Spleen (tissue), 11 donors: ENCODE results near the gene SMARCA5. TPM values are rescaled to one million over a fixed set of nuclear protein-coding genes. Genes with fewer than 3 reads are reported as not detected.

Source experiments
- DNase-seq: peaks from one replicate; pipeline ENCODE4 v3.0.0-alpha.2; 2020
- H3K27ac ChIP-seq, 8 donors: fragments of 200-600 bp; sonication (generic) in 7 of 8; 1 replicate in 4 of 8; 2 replicates in 4 of 8; pipeline versions ENCODE4 v1.5.0 to v1.8.0; 2016 to 2021; ENCODE audit warnings: inconsistent platforms in 4 of 8, mild to moderate bottlenecking in 4 of 8, moderate library complexity in 1 of 8
- H3K27me3 ChIP-seq, 7 donors: fragments of 200-600 bp; sonication (generic) in 6 of 7; replicated peaks in 1 of 7; 1 replicate in 4 of 7; 2 replicates in 3 of 7; pipeline versions ENCODE4 v1.5.0 to v1.8.0; 2016 to 2021; ENCODE audit warnings: inconsistent platforms in 3 of 7, mild to moderate bottlenecking in 1 of 7
- H3K36me3 ChIP-seq, 6 donors: fragments of 200-600 bp; sonication (generic) in 5 of 6; 1 replicate in 4 of 6; 2 replicates in 2 of 6; pipeline versions ENCODE4 v1.5.0 to v1.8.0; 2016 to 2021; ENCODE audit warnings: inconsistent platforms in 2 of 6
- H3K4me1 ChIP-seq, 6 donors: fragments of 200-600 bp; sonication (generic) in 5 of 6; 1 replicate in 3 of 6; 2 replicates in 3 of 6; pipeline versions ENCODE4 v1.5.0 to v1.8.0; 2016 to 2021; ENCODE audit warnings: inconsistent platforms in 3 of 6
- H3K4me3 ChIP-seq, 8 donors: fragments of 200-600 bp; sonication (generic) in 7 of 8; 1 replicate in 4 of 8; 2 replicates in 4 of 8; pipeline versions ENCODE4 v1.5.0 to v1.8.0; 2016 to 2021; ENCODE audit warnings: inconsistent platforms in 4 of 8, mild to moderate bottlenecking in 4 of 8, moderate library complexity in 2 of 8
- H3K9me3 ChIP-seq, 8 donors: fragments of 200-600 bp; sonication (generic) in 7 of 8; 1 replicate in 4 of 8; 2 replicates in 4 of 8; pipeline versions ENCODE4 v1.5.0 to v1.8.0; 2016 to 2021; ENCODE audit warnings: inconsistent platforms in 4 of 8
- CTCF ChIP-seq, 11 experiments: fragments of 200-600 bp in 7 of 11; fragments of 450-650 bp in 4 of 11; sonication (generic) in 4 of 11; IDR thresholded peaks in 8 of 11; conservative IDR thresholded peaks in 3 of 11; 1 replicate in 7 of 11; 2 replicates in 4 of 11; pipeline versions ENCODE4 v1.4.0 to v1.8.0; 2016 to 2021; ENCODE audit warnings: antibody characterized with exemption in 11 of 11, inconsistent platforms in 4 of 11, mild to moderate bottlenecking in 1 of 11
- POLR2A ChIP-seq, 3 donors: fragments of 450-650 bp; IDR thresholded peaks; one replicate each; pipeline ENCODE4 v1.5.1; 2017; ENCODE audit warnings: antibody characterized with exemption in 3 of 3, mild to moderate bottlenecking in 1 of 3
- POLR2AphosphoS5 ChIP-seq, 3 donors: sonication (generic); formaldehyde crosslinking; IDR thresholded peaks; one replicate each; pipeline ENCODE4 v1.5.1; 2017; ENCODE audit warnings: antibody characterized with exemption in 3 of 3
- WGBS, 5 donors: extraction: QIAGEN DNeasy Blood & Tissue Kit in 3 of 5; methylation state at CpG; one replicate each; pipeline versions ENCODE4 v1.1.5 to v1.1.7; 2013 to 2018; 5-methylcytosine and 5-hydroxymethylcytosine counted together
- intact Hi-C: fragments of 100-400 bp; cut with DNase I; formaldehyde crosslinking; loops from one replicate; pipeline ENCODE4 v1.15.0; 2023; ENCODE audit warnings: low total_unique reads
- polyA plus RNA-seq, 3 donors: library from polyadenylated mRNA; stranded (reverse); fragments of 200-250 nt; gene quantifications; one replicate each; pipeline ENCODE4 v1.2.1, GENCODE V29; 2013
- total RNA-seq, 7 donors: library from RNA; depleted of rRNA in 3 of 7; stranded (reverse); fragments of >200 nt in 3 of 7; fragmentation: NEBNext Ultra II Directional in 4 of 7; extraction: Animal tissue kit (Norgen Biotek cat#: 25700) in 4 of 7; gene quantifications; one replicate each; pipeline versions ENCODE4 v1.1.0 to v1.2.1, GENCODE V29; 2016 to 2021
- donor health status: healthy with polysubstance abuse.
- donor health status: DM: no; HTN: no; CAD: no; lungs with moderate emphysema.
- donor health status: DM: no; HTN: no; CAD: no.
- donor health status: Bipolar disorder and iron deficiency.
- donor health status: healthy.
- donor health status: DM: no; HTN: no; CAD: no.
- donor health status: DM: yes; HTN: yes; CAD: no.

The SMARCA5 gene
- total and polyA plus RNA-seq, 10 donors: 10.6 to 47.7 (median 42.6) TPM

GRCh38 chr4:143554728-143555597 lies 41.5 kb downstream of the SMARCA5 start:
- intact Hi-C loops: no loop called here
- no peaks in the 10 kb centered on the region for H3K27me3 ChIP-seq
- no peak overlapping the region for H3K27ac ChIP-seq
- no peak overlapping the region for H3K4me3 ChIP-seq
- H3K9me3 ChIP-seq: no peaks in the 10 kb centered on the region
- peaks cover 0 to 19% (median 12%) of the 10 kb centered on the region in 6 donors for H3K4me1 ChIP-seq
- H3K36me3 ChIP-seq: peaks cover 0 to 61% (median 42%) of the 10 kb centered on the region in 6 donors
- 59 to 65% (median 64%) methylated on average over 4 of the region's 4 CpGs for WGBS, 5 donors
- TF ChIP-seq POLR2A (IDR thresholded peaks at IDR 0.05) (no peak), CTCF (IDR thresholded peaks at IDR 0.05 in 8 of 11, conservative IDR thresholded peaks at IDR 0.05 in 3 of 11) (no peak)
- DNase-seq: no peak

GRCh38 chr4:143555676-143556075 lies 42.2 kb downstream of the SMARCA5 start:
- TF ChIP-seq POLR2AphosphoS5 (IDR thresholded peaks at IDR 0.05): no peak
- TF ChIP-seq POLR2A (IDR thresholded peaks at IDR 0.05): no peak
- no peak for TF ChIP-seq CTCF (IDR thresholded peaks at IDR 0.05 in 8 of 11, conservative IDR thresholded peaks at IDR 0.05 in 3 of 11)
- Histone ChIP-seq H3K4me3 (no peak overlapping the region), H3K36me3 (peaks cover 0 to 54% (median 37%) of the 10 kb centered on the region in 6 donors), H3K9me3 (no peaks in the 10 kb centered on the region), H3K27ac (no peak overlapping the region), H3K27me3 (no peaks in the 10 kb centered on the region), H3K4me1 (peaks cover 0 to 23% (median 13%) of the 10 kb centered on the region in 6 donors)
- DNase-seq: no peak
- 90 to 99% (median 93%) methylated on average over 5 of the region's 5 CpGs for WGBS, 5 donors
- intact Hi-C loops: no loop called here

GRCh38 chr4:143558286-143558685 lies 44.8 kb downstream of the SMARCA5 start:
- Histone ChIP-seq H3K4me1 (peaks cover 0 to 23% (median 13%) of the 10 kb centered on the region in 6 donors), H3K9me3 (no peaks in the 10 kb centered on the region), H3K36me3 (peaks cover 0 to 28% (median 15%) of the 10 kb centered on the region in 6 donors), H3K27ac (no peak overlapping the region), H3K27me3 (no peaks in the 10 kb centered on the region), H3K4me3 (peak overlapping the region in 1 of 8 donors; percentile 52)
- no peak for TF ChIP-seq POLR2A (IDR thresholded peaks at IDR 0.05)
- DNase-seq: no peak
- intact Hi-C loops: no loop called here
- WGBS, 5 donors: 45 to 96% (median 68%) methylated on average over 2 of the region's 2 CpGs

GRCh38 chr4:143558823-143559756 lies 45.6 kb downstream of the SMARCA5 start:
- Histone ChIP-seq H3K4me3 (peak overlapping the region; percentile 44 to 84 (median 57)), H3K4me1 (peaks cover 0 to 23% (median 13%) of the 10 kb centered on the region in 6 donors), H3K27ac (peak overlapping the region in 6 of 8 donors; percentile 55 to 84 (median 70)), H3K36me3 (peaks cover 0 to 20% (median 7%) of the 10 kb centered on the region in 6 donors), H3K9me3 (no peaks in the 10 kb centered on the region), H3K27me3 (no peaks in the 10 kb centered on the region)
- WGBS, 5 donors: 2 to 4% (median 3%) methylated on average over 29 to 57 of the region's 57 CpGs
- peak; percentile 93 for DNase-seq
- intact Hi-C loops: no loop called here
- TF ChIP-seq CTCF (IDR thresholded peaks at IDR 0.05 in 8 of 11, conservative IDR thresholded peaks at IDR 0.05 in 3 of 11): peak in 9 of 11 experiments; percentile 28 to 69 (median 53)
- no peak for TF ChIP-seq POLR2A (IDR thresholded peaks at IDR 0.05)
- TF ChIP-seq POLR2AphosphoS5 (IDR thresholded peaks at IDR 0.05): peak; percentile 46 to 85 (median 71)
